Stimulated activated CD4-positive, alpha-beta T cell treated with anti-CD3 and anti-CD28 coated beads, Interleukin-4, amount 100 ng/mL, for 48 hours (primary cell): ENCODE results near the gene TNFRSF17.
"Not testable (repeated sequence)": the region's sequence is repeated elsewhere in the genome, so short reads cannot be mapped to it uniquely, and the experiment has no call there.

Source experiments
- DNase-seq, 2 donors: peaks; one replicate each; pipeline ENCODE4 v3.0.0-alpha.2; 2020; ENCODE audit warnings: low read depth in 2 of 2

Gene TNFRSF17

GRCh38 chr16:11970292-11970691, 5.3 kb downstream of the TNFRSF17 start:
- not testable (repeated sequence) for DNase-seq

GRCh38 chr16:11972128-11972527, 7.1 kb downstream of the TNFRSF17 start:
- DNase-seq = no peak

- no peak for DNase-seq
Measured at GRCh38 chr16:11973070-11973469, 8.1 kb downstream of the TNFRSF17 start.

- no peak for DNase-seq
Measured at GRCh38 chr16:11976850-11977375, 11.9 kb downstream of the TNFRSF17 start.

- DNase-seq = no peak
Measured at GRCh38 chr16:11977376-11978041, 12.5 kb downstream of the TNFRSF17 start.

- DNase-seq = no peak
Measured at GRCh38 chr16:11978080-11978479, 13.1 kb downstream of the TNFRSF17 start.

- DNase-seq = no peak
Measured at GRCh38 chr16:11979013-11979672, 14.1 kb downstream of the TNFRSF17 start.

- no peak for DNase-seq
Measured at GRCh38 chr16:11980136-11980844, 15.3 kb downstream of the TNFRSF17 start.

- no peak for DNase-seq
Measured at GRCh38 chr16:11985250-11985649, 20.2 kb downstream of the TNFRSF17 start.

- DNase-seq = no peak
Measured at GRCh38 chr16:11986521-11987057, 21.6 kb downstream of the TNFRSF17 start.

GRCh38 chr16:11988258-11988978, 23.4 kb downstream of the TNFRSF17 start:
- DNase-seq = no peak

GRCh38 chr16:11990702-11991390, 25.8 kb downstream of the TNFRSF17 start:
- DNase-seq = no peak

- no peak for DNase-seq
Measured at GRCh38 chr16:11992008-11992584, 27.1 kb downstream of the TNFRSF17 start.

GRCh38 chr16:11992586-11993524, 27.8 kb downstream of the TNFRSF17 start:
- no peak for DNase-seq

GRCh38 chr16:11994143-11995119, 29.4 kb downstream of the TNFRSF17 start:
- no peak for DNase-seq

- no peak for DNase-seq
Measured at GRCh38 chr16:11996433-11997330, 31.7 kb downstream of the TNFRSF17 start.

- no peak for DNase-seq
Measured at GRCh38 chr16:12000032-12000431, 35.0 kb downstream of the TNFRSF17 start.
